Measurements from ENCODE around the gene DMD. TPM values are rescaled to one million over a fixed set of nuclear protein-coding genes. Genes with fewer than 3 reads are reported as not detected.

The DMD gene
- total and polyA plus RNA-seq, 2 of the 8 experiments (the other 6 are each of a cell fraction or from before 2014, with no cell fraction given), result 4.8 to 7.4 TPM

DNA sequence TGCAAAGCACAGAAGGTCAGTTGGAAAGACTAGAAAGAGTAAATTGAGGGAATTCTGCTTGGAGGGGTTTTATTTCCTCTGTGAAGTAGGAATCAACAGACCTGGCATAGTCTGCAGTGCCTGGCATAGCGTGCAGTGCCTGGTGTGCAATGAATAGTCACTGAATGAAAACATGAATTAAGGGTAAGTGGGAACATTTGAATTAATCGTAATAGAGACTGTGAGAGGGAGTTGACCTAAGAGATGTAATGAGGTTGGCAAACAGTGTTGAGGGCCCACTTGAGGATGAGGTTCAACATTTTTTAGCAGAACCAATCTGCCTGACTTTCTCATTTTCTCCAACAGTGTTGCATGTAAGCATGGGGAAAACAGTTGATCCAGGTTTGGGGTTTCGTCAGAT, 1762.3 kb downstream of the DMD start (continued):
- TF ChIP-seq, protein P1, sequence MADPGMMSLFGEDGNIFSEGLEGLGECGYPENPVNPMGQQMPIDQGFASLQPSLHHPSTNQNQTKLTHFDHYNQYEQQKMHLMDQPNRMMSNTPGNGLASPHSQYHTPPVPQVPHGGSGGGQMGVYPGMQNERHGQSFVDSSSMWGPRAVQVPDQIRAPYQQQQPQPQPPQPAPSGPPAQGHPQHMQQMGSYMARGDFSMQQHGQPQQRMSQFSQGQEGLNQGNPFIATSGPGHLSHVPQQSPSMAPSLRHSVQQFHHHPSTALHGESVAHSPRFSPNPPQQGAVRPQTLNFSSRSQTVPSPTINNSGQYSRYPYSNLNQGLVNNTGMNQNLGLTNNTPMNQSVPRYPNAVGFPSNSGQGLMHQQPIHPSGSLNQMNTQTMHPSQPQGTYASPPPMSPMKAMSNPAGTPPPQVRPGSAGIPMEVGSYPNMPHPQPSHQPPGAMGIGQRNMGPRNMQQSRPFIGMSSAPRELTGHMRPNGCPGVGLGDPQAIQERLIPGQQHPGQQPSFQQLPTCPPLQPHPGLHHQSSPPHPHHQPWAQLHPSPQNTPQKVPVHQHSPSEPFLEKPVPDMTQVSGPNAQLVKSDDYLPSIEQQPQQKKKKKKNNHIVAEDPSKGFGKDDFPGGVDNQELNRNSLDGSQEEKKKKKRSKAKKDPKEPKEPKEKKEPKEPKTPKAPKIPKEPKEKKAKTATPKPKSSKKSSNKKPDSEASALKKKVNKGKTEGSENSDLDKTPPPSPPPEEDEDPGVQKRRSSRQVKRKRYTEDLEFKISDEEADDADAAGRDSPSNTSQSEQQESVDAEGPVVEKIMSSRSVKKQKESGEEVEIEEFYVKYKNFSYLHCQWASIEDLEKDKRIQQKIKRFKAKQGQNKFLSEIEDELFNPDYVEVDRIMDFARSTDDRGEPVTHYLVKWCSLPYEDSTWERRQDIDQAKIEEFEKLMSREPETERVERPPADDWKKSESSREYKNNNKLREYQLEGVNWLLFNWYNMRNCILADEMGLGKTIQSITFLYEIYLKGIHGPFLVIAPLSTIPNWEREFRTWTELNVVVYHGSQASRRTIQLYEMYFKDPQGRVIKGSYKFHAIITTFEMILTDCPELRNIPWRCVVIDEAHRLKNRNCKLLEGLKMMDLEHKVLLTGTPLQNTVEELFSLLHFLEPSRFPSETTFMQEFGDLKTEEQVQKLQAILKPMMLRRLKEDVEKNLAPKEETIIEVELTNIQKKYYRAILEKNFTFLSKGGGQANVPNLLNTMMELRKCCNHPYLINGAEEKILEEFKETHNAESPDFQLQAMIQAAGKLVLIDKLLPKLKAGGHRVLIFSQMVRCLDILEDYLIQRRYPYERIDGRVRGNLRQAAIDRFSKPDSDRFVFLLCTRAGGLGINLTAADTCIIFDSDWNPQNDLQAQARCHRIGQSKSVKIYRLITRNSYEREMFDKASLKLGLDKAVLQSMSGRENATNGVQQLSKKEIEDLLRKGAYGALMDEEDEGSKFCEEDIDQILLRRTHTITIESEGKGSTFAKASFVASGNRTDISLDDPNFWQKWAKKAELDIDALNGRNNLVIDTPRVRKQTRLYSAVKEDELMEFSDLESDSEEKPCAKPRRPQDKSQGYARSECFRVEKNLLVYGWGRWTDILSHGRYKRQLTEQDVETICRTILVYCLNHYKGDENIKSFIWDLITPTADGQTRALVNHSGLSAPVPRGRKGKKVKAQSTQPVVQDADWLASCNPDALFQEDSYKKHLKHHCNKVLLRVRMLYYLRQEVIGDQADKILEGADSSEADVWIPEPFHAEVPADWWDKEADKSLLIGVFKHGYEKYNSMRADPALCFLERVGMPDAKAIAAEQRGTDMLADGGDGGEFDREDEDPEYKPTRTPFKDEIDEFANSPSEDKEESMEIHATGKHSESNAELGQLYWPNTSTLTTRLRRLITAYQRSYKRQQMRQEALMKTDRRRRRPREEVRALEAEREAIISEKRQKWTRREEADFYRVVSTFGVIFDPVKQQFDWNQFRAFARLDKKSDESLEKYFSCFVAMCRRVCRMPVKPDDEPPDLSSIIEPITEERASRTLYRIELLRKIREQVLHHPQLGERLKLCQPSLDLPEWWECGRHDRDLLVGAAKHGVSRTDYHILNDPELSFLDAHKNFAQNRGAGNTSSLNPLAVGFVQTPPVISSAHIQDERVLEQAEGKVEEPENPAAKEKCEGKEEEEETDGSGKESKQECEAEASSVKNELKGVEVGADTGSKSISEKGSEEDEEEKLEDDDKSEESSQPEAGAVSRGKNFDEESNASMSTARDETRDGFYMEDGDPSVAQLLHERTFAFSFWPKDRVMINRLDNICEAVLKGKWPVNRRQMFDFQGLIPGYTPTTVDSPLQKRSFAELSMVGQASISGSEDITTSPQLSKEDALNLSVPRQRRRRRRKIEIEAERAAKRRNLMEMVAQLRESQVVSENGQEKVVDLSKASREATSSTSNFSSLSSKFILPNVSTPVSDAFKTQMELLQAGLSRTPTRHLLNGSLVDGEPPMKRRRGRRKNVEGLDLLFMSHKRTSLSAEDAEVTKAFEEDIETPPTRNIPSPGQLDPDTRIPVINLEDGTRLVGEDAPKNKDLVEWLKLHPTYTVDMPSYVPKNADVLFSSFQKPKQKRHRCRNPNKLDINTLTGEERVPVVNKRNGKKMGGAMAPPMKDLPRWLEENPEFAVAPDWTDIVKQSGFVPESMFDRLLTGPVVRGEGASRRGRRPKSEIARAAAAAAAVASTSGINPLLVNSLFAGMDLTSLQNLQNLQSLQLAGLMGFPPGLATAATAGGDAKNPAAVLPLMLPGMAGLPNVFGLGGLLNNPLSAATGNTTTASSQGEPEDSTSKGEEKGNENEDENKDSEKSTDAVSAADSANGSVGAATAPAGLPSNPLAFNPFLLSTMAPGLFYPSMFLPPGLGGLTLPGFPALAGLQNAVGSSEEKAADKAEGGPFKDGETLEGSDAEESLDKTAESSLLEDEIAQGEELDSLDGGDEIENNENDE (IDR thresholded peaks at IDR 0.05; ENCODE audit: insufficient replicate concordance, low read length), result no peak
- TF ChIP-seq TAF1 (IDR thresholded peaks at IDR 0.05; ENCODE audit: low read depth, low read length) (no peak), TCF12 (IDR thresholded peaks at IDR 0.05; ENCODE audit: low read depth, low read length) (no peak), NRF1 (IDR thresholded peaks at IDR 0.05; ENCODE audit: low read depth, low read length) (no peak), BRCA1 (IDR thresholded peaks at IDR 0.05; ENCODE audit: low read depth, low read length) (no peak), ASH2L (IDR thresholded peaks at IDR 0.05; ENCODE audit: low read length) (no peak), JUND (IDR thresholded peaks at IDR 0.05; ENCODE audit: low read length) (no peak), SIRT6 (IDR thresholded peaks at IDR 0.05; ENCODE audit: low read length) (no peak), CREB1 (IDR thresholded peaks at IDR 0.05) (no peak), RAD21 (IDR thresholded peaks at IDR 0.05 in 1 of 2, conservative IDR thresholded peaks at IDR 0.05 in 1 of 2; ENCODE audit: low read depth in 2 of 2, low read length in 2 of 2) (no peak), YY1 (IDR thresholded peaks at IDR 0.05; ENCODE audit: low read depth, low read length) (no peak), POU5F1 (IDR thresholded peaks at IDR 0.05; ENCODE audit: low read depth, low read length) (no peak)
- TF ChIP-seq, protein P2, sequence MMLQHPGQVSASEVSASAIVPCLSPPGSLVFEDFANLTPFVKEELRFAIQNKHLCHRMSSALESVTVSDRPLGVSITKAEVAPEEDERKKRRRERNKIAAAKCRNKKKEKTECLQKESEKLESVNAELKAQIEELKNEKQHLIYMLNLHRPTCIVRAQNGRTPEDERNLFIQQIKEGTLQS (IDR thresholded peaks at IDR 0.05; ENCODE audit: insufficient read depth, low read depth, low read length), result no peak

All from H1 (cell line).